GM15510 (cell line): ENCODE results near the gene ABCC11.
A peak's percentile ranks its signal among the peaks of the same experiment; 100 is the strongest.

ENCODE experiments used
- POLR2A ChIP-seq: IDR thresholded peaks from 3 replicates; pipeline ENCODE4 v1.6.1; 2011; ENCODE audit warnings: borderline replicate concordance; ENCODE audit not compliant: insufficient read length; ENCODE audit errors: extremely low read depth

Gene ABCC11

DNA sequence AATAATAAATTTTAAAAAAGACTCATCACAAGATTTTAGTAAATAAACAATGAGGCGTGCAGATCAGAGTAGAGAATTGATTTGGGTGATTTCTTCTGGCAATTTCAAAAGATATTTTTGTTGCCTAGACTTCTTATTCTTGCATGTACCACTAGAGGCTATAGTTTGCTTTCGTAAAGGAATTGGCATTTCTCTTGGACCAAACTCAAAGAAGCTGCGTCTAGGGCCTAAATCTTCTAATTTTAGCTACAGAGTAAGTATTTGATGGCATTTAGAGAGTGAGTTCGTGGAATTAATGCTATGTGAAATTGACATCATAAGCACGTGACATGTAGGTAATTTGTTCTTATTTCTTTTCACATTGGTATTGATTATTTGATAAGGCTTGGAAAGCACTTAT is 24.4 kb upstream of the ABCC11 start:
- TF ChIP-seq POLR2A, result no peak

- TF ChIP-seq POLR2A, result no peak
Observed at GRCh38 chr16:48269011-48269410, 21.7 kb upstream of the ABCC11 start.

DNA sequence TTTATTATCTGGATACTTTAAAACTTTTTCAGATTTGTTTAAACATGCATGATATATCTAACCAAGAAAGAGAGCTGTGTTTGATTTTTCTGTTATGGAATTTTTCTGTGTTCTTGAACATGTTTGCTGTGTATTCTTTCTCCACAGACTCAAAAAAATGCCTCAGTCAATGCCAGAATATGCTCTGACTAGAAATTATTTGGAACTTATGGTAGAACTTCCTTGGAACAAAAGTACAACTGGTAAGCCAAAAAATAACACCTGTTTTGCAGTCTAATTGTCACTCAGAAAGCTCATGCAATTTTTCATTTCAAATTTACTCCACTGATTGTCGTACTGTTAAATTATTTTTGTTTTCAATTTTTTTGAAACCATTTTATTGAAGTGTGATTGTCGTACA is 15.3 kb upstream of the ABCC11 start:
- no peak for TF ChIP-seq POLR2A

DNA sequence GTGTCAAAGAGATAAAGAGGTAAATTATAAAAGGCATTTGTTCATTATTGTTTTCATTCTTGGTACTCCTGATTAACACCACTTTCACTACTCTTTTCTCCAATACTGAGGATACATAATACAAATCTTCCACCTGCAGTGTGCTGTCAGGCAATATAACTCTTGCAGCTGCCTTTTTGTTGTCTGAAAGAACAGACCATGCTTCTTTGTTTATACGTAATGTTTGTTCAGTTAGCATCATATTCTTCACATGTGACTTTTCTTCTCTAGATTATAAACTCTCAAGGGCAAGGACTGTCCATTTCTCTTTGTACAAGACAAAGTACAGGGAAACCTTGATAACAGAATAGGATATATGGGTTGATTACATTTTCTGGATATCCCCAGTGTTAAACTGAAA is 14.2 kb upstream of the ABCC11 start:
- TF ChIP-seq POLR2A, result no peak

GRCh38 chr16:48256579-48257177 is 9.3 kb upstream of the ABCC11 start:
- TF ChIP-seq POLR2A, result no peak

GRCh38 chr16:48252013-48252412 is 4.7 kb upstream of the ABCC11 start:
- TF ChIP-seq POLR2A, result no peak

- no peak for TF ChIP-seq POLR2A
Observed at GRCh38 chr16:48250520-48251278, 3.4 kb upstream of the ABCC11 start.

- no peak for TF ChIP-seq POLR2A
Observed at GRCh38 chr16:48246066-48246465, 1.3 kb downstream of the ABCC11 start.

DNA sequence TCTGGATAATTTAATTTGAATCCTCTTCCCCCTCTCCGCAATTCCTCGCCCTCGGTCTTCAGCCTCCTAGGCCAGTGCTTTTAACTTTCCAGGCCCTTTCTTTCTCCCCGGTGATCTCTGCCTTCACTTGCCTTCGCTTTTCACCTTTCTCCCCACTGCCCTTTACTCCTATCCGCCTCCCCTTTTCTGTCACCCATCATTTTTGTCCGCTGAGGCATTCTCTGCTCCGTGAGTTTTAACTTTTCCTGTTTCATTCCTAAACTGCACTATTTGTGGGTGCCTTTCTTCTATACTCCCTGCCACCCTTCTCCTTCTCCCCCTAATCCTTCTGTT is 2.5 kb downstream of the ABCC11 start:
- TF ChIP-seq POLR2A, result no peak

DNA sequence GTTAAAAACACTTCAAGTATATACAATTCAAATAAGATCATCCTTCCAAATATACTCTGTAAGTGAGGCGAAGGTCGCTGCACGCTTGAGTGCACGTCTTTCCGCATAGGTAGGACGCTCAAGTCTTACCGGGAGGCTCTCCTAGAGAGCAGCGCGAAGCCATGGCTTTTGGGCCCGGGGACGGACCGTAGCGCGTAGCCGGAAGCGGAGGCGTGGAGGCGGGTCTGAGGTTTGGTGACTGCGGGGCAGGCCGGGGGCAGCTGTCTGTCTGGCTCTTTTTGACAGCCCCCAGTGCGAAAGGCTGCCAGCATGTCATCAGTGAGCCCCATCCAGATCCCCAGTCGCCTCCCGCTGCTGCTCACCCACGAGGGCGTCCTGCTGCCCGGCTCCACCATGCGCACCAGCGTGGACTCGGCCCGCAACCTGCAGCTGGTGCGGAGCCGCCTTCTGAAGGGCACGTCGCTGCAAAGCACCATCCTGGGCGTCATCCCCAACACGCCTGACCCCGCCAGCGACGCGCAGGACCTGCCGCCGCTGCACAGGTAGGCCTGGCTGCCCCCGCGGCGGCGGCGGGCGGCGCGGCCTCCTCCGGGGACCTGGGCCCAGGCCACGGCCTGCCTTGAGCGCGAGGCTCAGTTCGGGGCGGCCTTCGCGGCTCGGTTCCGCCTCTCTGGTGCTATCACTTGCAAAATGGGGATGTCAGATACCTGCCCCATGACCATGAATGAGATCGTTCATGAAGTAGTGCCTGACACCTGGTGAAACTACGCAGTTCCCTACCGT is 3.1 kb downstream of the ABCC11 start, which contains the start of gene LONP2:
LONP2 (plus strand) TSS at position 221 of the 783 bp plus-strand sequence; CDS start at position 310, 89 bp downstream.
- TF ChIP-seq POLR2A, result peak; percentile 81

- TF ChIP-seq POLR2A, result no peak
Observed at GRCh38 chr16:48236286-48236685, 11.1 kb downstream of the ABCC11 start.

DNA sequence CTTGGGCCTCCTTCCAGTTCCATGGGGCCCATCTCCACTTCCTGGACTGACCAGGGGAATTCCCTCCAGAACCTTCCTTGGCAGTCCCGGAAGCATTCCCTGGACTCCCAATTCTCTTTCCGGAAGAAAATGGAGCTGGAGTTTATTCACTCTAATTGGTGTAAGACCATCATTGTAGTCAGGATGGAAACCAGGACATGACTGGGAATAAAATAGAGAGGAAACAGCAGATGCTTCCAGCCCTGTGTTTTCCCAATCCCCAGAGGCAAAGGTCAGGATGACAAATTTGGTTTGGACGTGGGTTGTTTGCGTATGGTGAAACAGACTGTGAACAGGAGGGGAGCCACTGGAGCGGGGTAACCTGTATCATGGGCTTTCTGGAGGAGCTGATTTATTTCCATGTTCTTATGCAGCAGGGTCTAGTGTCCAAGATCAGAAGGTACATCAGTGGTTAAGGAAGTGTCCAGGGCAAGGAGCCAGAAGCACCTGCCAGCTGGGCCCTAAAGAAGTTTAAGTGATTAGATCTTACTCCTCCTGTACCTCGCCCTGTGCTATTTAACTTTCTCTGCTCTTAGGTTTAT is 11.7 kb downstream of the ABCC11 start:
- no peak for TF ChIP-seq POLR2A

DNA sequence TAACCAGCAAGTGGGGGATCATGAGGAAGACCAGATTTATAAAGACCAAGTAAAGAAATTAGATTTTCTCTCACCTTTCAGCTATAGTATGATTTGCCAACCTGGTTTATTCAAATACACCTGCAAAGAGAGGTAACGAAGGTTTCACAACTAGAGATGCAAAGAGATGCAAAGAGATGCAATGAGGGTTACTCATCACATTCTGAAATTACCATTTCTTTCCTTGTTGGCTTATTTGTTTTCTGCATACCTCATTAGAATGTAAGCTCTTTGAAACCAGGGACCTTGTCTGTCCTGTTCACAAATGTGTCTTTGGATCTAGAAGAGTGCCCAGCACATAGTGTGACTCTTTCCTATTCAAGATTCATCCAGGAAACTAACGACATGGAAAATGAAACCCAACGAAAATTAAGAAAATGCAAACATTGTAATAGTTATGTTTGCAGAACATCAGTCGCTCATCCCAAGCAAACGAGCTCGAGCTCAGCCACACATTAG is 12.2 kb downstream of the ABCC11 start:
- TF ChIP-seq POLR2A, result no peak

- no peak for TF ChIP-seq POLR2A
Observed at GRCh38 chr16:48234630-48235029, 12.7 kb downstream of the ABCC11 start.

DNA sequence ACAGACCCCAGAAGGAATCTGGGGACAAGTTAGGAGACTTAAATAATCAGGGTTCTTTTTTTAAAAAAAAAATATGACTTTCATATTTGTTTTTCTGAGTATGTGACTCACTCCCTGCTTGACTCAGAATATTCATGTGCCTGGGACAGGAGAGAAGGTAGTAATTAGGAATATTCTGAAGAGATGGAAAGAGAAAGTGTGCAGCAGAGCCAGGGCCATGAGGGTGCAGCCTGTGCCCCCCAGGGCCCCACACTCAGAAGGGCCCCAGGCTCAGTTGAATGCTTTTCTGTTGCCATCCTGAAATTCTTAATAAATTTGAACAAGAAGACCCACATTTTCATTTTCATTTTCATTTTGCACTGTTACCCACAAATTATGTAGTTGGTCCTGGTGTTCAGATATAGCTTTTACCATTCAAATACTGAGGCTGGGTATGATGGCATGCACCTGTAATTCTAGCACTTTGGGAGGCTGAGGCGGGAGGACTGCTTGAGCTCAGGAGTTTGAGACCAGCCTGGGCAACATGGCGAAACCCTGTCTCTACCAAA is 14.8 kb downstream of the ABCC11 start:
- TF ChIP-seq POLR2A, result no peak

GRCh38 chr16:48231727-48232492 is 15.4 kb downstream of the ABCC11 start:
- TF ChIP-seq POLR2A, result no peak
